ENCODE results near the gene SLC49A4.
A peak's percentile ranks its signal among the peaks of the same experiment; 100 is the strongest.

SLC49A4 gene

DNA sequence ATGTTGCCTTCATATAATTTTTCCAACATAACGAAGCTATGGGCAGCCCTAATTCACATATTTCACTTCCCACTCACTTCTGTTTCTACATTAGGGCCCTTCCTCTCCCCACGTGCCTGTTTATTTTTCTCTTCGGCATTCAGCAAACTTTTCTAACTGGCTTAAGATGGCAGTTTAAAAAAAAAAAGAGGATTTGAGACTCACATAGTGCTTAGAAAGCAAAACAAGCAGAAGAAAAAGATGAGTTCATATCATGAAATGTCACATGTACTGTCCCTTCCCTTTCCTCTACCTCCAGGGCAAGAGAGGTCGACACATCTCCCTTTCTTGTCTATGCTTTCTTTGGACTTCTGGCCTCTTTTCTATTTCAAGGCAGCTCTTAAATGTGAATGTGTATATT is 30.6 kb downstream of the SLC49A4 start:
- TF ChIP-seq, protein P1, sequence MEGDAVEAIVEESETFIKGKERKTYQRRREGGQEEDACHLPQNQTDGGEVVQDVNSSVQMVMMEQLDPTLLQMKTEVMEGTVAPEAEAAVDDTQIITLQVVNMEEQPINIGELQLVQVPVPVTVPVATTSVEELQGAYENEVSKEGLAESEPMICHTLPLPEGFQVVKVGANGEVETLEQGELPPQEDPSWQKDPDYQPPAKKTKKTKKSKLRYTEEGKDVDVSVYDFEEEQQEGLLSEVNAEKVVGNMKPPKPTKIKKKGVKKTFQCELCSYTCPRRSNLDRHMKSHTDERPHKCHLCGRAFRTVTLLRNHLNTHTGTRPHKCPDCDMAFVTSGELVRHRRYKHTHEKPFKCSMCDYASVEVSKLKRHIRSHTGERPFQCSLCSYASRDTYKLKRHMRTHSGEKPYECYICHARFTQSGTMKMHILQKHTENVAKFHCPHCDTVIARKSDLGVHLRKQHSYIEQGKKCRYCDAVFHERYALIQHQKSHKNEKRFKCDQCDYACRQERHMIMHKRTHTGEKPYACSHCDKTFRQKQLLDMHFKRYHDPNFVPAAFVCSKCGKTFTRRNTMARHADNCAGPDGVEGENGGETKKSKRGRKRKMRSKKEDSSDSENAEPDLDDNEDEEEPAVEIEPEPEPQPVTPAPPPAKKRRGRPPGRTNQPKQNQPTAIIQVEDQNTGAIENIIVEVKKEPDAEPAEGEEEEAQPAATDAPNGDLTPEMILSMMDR (IDR thresholded peaks at IDR 0.05), result no peak
- TF ChIP-seq ZFX (IDR thresholded peaks at IDR 0.05; ENCODE audit: borderline replicate concordance), result no peak
- no peak overlapping the region for H3K27ac ChIP-seq

DNA sequence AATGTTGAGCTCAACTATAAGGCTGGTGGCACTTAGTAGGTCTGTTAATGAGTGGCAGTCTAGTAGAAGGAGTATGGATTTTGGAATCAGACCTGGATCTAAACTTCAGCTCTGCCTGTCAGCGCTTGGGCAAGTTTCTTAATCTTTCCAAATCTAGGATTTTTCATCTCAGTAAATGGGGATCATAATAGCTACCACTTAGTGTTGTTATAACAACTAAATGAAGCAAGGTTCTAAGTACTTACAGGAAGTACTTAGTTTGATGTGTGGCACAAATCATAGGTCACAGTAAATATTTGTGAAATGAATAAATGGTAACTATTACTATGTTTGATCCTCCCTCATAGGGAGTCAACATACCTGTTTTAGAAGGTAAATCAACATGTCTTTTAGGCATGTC is 31.4 kb downstream of the SLC49A4 start:
- no peak overlapping the region for H3K27ac ChIP-seq
- TF ChIP-seq ZFX (IDR thresholded peaks at IDR 0.05; ENCODE audit: borderline replicate concordance), result no peak
- TF ChIP-seq, protein P1 (IDR thresholded peaks at IDR 0.05), result no peak

DNA sequence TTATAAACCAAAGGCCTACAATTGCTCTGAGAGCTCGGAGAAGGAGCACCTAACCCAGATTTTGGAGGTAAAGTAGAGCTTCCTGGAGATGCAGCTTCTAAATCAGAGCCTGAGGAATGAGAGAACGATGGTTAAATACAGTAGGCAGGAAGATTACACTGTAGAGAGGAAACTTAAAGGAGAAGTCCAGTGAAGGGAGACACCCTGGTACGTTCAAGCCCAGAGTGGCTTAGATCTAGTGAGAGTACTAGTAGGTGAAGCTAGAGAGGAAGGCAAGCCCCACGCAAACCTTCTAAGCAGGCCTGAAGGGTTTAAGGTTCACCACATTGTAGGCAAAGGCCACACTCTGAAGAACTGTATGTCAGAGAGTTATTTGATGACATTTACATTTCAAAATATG is 33.4 kb downstream of the SLC49A4 start:
- no peak overlapping the region for H3K27ac ChIP-seq
- no peak for TF ChIP-seq ZFX (IDR thresholded peaks at IDR 0.05; ENCODE audit: borderline replicate concordance)
- TF ChIP-seq, protein P1 (IDR thresholded peaks at IDR 0.05), result no peak

DNA sequence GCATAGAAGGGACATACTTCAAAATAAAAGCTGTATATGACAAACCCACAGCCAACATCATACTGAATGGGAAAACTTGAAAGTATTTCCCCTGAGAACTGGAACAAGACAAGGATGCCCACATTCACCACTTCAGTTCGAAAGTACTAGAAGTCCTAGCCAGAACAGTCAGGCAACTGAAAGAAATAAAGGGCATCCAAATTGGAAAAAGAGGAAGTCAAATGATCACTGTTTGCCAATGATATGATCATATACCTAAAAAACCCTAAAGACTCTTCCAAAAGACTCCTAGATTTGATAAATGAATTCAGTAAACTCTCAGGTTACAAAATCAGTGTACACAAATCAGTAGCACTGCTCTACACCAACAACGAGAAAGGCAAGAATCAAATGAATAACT is 40.7 kb downstream of the SLC49A4 start:
- no peak for TF ChIP-seq ZFX (IDR thresholded peaks at IDR 0.05; ENCODE audit: borderline replicate concordance)
- TF ChIP-seq, protein P1 (IDR thresholded peaks at IDR 0.05), result no peak
- no peak overlapping the region for H3K27ac ChIP-seq

DNA sequence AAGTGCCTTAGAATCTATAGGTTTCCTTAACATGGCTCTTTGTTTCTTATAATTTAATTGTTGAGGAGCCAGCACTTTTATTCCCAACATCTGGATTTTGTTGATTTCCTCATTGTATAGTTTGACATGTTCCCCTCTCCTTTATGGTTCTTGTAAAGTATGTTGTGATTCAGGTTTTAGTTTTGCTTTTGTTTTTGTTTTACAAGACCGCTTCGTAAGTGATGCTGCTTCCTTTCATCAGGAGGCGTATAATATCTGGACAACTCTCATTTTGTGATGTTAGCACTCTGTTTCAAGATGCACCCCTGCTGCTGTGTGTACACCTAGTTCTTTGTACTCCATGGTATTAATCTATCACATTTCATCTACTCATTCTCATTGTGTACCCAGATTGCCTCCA is 48.7 kb downstream of the SLC49A4 start:
- H3K27ac ChIP-seq, result no peak overlapping the region
- TF ChIP-seq ZFX (IDR thresholded peaks at IDR 0.05; ENCODE audit: borderline replicate concordance), result no peak
- TF ChIP-seq, protein P1 (IDR thresholded peaks at IDR 0.05), result no peak

DNA sequence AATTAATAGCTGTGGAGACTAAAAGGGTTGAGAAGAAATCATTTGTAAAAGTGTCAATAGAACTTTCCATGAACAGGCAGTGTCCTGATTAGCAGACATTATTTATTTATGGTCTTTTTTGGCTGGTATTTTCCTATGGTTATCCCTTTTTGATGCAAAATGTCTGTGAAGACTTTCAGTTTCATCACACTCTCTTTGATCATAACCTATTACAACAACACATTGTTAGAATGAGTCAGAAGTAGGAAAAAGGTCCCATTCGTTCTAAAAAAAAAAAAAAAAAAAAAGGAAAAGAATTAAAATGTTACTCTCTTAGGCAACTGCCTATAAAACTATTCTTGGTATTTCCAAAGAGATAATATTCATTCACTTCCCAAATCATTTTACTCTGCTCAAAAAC is 62.1 kb downstream of the SLC49A4 start:
- H3K27ac ChIP-seq, result no peak overlapping the region
- TF ChIP-seq, protein P1 (IDR thresholded peaks at IDR 0.05), result no peak
- no peak for TF ChIP-seq ZFX (IDR thresholded peaks at IDR 0.05; ENCODE audit: borderline replicate concordance)

DNA sequence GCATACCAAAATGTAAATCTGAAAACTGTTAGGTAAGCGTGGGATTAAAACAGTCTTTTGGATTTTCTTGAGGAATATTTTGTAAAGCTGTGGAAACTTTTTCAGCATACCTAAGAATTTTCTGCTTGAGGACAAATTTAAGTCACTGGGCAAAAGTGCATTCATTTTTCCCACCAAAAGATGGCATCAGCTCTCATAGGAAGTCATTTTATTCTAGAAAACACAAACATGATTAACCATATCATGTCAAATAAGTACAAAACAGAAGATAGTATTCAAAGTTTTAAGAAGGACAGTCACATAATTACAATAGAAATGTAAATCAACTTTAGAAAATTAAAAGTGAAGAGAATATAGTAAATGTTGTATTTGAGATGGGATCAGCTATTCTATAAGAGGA is 63.5 kb downstream of the SLC49A4 start:
- no peak overlapping the region for H3K27ac ChIP-seq
- no peak for TF ChIP-seq ZFX (IDR thresholded peaks at IDR 0.05; ENCODE audit: borderline replicate concordance)
- TF ChIP-seq, protein P1 (IDR thresholded peaks at IDR 0.05), result peak; percentile 64
